ENCODE results near the gene MYOM3. TPM values are rescaled to one million over a fixed set of nuclear protein-coding genes. Genes with fewer than 3 reads are reported as not detected.

MYOM3 gene
- total and polyA plus RNA-seq, 2 of the 13 experiments (the other 11 are each of a cell fraction or from before 2014, with no cell fraction given): 5.8 to 15.3 TPM

DNA sequence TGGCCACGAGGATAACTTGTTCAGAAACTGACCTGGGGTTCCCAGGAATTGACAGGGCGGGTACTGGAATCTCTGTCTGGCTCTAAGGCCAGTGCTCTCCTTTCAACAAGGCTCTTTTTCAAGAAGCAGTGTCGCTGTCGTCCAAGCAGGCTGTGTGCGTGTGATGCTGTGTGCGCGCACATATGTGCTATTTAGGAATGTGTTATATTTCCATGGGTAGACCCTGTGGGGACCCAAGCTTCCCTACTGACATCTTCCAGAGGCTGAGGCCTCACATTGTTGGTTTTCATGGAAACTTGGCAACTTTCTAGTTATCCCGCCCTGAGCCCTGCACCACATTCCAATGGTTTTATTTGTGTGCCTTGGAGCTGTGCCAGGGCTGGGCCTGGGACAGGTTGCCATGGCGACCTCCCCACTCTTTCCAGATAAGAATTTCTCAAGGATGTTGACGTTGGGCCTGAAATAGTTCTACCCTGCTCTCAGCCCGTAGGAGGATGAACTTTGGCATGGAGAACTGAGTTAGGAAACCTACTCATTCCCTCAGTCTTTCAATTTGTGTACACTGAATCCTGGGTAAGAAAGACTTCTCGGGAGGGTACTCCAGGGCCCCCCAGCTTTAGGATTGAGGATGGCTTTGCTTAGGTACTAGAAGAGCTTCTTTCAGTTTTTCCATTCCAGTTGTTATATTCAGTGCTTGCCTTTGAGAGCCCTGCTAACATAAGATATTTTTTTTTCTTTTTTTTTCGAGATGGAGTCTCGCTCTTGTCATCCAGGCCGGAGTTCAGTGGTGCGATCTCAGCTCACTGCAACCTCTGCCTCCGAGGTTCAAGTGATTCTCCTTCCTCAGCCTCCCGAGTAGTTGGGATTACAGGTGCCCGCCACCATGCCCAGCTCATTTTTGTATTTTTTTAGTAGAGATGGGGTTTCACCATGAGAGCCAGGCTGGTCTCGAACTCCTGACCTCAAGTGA lies 93.0 kb downstream of the MYOM3 start (continued):
- TF ChIP-seq EHMT2 (IDR thresholded peaks at IDR 0.05; ENCODE audit: borderline replicate concordance, low read depth, low read length) (no peak; the same call in 1 of the 2 replicates), ZNF629 (CRISPR knock-in tag; conservative IDR thresholded peaks at IDR 0.05) (peak; percentile 61), YEATS4 (CRISPR knock-in tag; IDR thresholded peaks at IDR 0.05; ENCODE audit: borderline replicate concordance) (no peak), PLRG1 (conservative IDR thresholded peaks at IDR 0.05) (no peak), MYNN (CRISPR knock-in tag; IDR thresholded peaks at IDR 0.05; ENCODE audit: low read depth) (no peak), NFRKB (IDR thresholded peaks at IDR 0.05) (no peak), ZNF383 (CRISPR knock-in tag; IDR thresholded peaks at IDR 0.05; ENCODE audit: borderline replicate concordance) (no peak), NONO (IDR thresholded peaks at IDR 0.05) (no peak), NONO (CRISPR knock-in tag; conservative IDR thresholded peaks at IDR 0.05) (peak; percentile 57; the same call in 1 of the 2 replicates), GABPB1 (CRISPR knock-in tag; IDR thresholded peaks at IDR 0.05) (0 out of 2 replicates have a peak, but pooled peaks have one; percentile 7), MEIS1 (CRISPR knock-in tag; IDR thresholded peaks at IDR 0.05; ENCODE audit: borderline replicate concordance) (no peak), ZNF878 (CRISPR knock-in tag; IDR thresholded peaks at IDR 0.05) (no peak), CHD2 (IDR thresholded peaks at IDR 0.05; ENCODE audit: low read depth, low read length) (no peak), RAD51 (IDR thresholded peaks at IDR 0.05; ENCODE audit: borderline replicate concordance) (no peak), ZNF567 (CRISPR knock-in tag; IDR thresholded peaks at IDR 0.05; ENCODE audit: borderline replicate concordance) (no peak), ZMYM4 (CRISPR knock-in tag; IDR thresholded peaks at IDR 0.05) (peak; percentile 50; the same call in 1 of the 2 replicates), NFYB (CRISPR knock-in tag; IDR thresholded peaks at IDR 0.05) (no peak)
- TF ChIP-seq, protein P1, sequence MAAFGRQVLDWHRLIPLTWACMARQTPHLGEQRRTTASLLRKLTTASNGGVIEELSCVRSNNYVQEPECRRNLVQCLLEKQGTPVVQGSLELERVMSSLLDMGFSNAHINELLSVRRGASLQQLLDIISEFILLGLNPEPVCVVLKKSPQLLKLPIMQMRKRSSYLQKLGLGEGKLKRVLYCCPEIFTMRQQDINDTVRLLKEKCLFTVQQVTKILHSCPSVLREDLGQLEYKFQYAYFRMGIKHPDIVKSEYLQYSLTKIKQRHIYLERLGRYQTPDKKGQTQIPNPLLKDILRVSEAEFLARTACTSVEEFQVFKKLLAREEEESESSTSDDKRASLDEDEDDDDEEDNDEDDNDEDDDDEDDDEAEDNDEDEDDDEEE (CRISPR knock-in tag; IDR thresholded peaks at IDR 0.05): no peak
- TF ChIP-seq, protein P2, sequence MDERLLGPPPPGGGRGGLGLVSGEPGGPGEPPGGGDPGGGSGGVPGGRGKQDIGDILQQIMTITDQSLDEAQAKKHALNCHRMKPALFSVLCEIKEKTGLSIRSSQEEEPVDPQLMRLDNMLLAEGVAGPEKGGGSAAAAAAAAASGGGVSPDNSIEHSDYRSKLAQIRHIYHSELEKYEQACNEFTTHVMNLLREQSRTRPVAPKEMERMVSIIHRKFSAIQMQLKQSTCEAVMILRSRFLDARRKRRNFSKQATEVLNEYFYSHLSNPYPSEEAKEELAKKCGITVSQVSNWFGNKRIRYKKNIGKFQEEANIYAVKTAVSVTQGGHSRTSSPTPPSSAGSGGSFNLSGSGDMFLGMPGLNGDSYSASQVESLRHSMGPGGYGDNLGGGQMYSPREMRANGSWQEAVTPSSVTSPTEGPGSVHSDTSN (CRISPR knock-in tag; IDR thresholded peaks at IDR 0.05): no peak
- TF ChIP-seq, protein P3, sequence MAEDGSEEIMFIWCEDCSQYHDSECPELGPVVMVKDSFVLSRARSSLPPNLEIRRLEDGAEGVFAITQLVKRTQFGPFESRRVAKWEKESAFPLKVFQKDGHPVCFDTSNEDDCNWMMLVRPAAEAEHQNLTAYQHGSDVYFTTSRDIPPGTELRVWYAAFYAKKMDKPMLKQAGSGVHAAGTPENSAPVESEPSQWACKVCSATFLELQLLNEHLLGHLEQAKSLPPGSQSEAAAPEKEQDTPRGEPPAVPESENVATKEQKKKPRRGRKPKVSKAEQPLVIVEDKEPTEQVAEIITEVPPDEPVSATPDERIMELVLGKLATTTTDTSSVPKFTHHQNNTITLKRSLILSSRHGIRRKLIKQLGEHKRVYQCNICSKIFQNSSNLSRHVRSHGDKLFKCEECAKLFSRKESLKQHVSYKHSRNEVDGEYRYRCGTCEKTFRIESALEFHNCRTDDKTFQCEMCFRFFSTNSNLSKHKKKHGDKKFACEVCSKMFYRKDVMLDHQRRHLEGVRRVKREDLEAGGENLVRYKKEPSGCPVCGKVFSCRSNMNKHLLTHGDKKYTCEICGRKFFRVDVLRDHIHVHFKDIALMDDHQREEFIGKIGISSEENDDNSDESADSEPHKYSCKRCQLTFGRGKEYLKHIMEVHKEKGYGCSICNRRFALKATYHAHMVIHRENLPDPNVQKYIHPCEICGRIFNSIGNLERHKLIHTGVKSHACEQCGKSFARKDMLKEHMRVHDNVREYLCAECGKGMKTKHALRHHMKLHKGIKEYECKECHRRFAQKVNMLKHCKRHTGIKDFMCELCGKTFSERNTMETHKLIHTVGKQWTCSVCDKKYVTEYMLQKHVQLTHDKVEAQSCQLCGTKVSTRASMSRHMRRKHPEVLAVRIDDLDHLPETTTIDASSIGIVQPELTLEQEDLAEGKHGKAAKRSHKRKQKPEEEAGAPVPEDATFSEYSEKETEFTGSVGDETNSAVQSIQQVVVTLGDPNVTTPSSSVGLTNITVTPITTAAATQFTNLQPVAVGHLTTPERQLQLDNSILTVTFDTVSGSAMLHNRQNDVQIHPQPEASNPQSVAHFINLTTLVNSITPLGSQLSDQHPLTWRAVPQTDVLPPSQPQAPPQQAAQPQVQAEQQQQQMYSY (CRISPR knock-in tag; IDR thresholded peaks at IDR 0.05): no peak
- TF ChIP-seq, protein P4, sequence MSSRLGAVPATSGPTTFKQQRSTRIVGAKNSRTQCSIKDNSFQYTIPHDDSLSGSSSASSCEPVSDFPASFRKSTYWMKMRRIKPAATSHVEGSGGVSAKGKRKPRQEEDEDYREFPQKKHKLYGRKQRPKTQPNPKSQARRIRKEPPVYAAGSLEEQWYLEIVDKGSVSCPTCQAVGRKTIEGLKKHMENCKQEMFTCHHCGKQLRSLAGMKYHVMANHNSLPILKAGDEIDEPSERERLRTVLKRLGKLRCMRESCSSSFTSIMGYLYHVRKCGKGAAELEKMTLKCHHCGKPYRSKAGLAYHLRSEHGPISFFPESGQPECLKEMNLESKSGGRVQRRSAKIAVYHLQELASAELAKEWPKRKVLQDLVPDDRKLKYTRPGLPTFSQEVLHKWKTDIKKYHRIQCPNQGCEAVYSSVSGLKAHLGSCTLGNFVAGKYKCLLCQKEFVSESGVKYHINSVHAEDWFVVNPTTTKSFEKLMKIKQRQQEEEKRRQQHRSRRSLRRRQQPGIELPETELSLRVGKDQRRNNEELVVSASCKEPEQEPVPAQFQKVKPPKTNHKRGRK (CRISPR knock-in tag; IDR thresholded peaks at IDR 0.05): no peak
- TF ChIP-seq, protein P5, sequence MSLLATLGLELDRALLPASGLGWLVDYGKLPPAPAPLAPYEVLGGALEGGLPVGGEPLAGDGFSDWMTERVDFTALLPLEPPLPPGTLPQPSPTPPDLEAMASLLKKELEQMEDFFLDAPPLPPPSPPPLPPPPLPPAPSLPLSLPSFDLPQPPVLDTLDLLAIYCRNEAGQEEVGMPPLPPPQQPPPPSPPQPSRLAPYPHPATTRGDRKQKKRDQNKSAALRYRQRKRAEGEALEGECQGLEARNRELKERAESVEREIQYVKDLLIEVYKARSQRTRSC (CRISPR knock-in tag; IDR thresholded peaks at IDR 0.05; ENCODE audit: low read depth): no peak

All from HepG2 (cell line).